Measurements from ENCODE around the gene SYVN1. TPM values are rescaled to one million over a fixed set of nuclear protein-coding genes. Genes with fewer than 3 reads are reported as not detected.

The SYVN1 gene
- total RNA-seq, 1 donor from 2014 or later, result 45.8 TPM

DNA sequence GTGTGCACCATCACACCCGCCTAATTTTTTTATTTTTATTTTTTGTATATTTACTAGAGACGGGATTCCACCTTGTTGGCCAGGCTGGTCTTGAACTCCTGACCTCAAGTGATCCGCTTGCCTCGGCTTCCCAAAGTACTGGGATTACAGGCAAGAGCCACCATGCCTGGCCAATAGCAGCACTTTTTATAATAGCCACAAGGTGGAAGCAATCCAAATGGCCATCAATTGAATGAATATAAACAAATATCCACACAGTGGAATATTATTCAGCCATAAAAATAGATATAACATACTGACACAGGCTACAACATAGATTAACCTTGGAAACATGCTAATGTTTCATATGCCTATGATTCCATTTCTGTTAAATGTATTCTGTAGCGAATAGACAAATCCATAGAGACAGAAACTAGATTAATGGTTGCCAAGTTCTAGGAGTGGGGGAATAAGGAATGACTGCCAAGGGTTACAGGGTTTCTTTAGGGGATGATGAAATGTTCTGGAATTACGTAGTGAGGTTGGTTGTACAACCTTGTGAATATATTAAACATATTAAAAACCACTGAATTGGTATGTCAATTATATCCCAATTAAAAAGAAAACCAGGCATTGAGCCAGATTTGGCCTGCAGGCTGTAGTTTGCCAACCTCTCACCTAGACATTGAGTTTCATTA is 33.5 kb downstream of the SYVN1 start:
- no peaks in the 10 kb centered on the region for H3K9me3 Mint-ChIP-seq
- H3K4me3 Mint-ChIP-seq, result no peak overlapping the region
- intact Hi-C loops (cut with micrococcal nuclease), result no loop called here
- H3K4me1 Mint-ChIP-seq (ENCODE audit: low read depth), result peaks cover 19% of the 10 kb centered on the region
- H3K27me3 Mint-ChIP-seq (ENCODE audit: insufficient read depth), result no peaks in the 10 kb centered on the region
- DNase-seq (ENCODE audit: low spot score), result no peak
- H3K27ac Mint-ChIP-seq, result no peak overlapping the region
- H3K36me3 Mint-ChIP-seq (ENCODE audit: low read depth), result peaks cover 16% of the 10 kb centered on the region

DNA sequence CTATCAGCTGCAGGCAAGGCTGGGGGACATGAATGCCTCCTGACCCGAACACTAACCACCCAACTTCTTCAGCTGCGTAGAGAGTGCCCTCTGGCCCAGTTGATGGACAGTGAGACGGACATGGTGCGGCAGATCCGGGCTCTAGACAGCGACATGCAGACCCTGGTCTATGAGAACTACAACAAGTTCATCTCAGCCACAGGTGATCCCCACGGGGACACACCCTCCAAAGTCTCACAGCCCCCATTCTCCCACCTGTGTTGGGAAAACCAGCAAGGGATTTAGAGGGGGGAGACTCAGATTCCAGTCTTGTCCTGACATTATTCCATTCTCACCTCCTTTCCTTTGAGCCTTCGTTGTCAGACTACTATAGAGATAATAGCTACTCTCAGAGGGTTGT is 37.4 kb downstream of the SYVN1 start:
- H3K27me3 Mint-ChIP-seq (ENCODE audit: insufficient read depth), result no peaks in the 10 kb centered on the region
- peaks cover 11% of the 10 kb centered on the region for H3K4me1 Mint-ChIP-seq (ENCODE audit: low read depth)
- peaks cover 5% of the 10 kb centered on the region for H3K36me3 Mint-ChIP-seq (ENCODE audit: low read depth)
- peak overlapping the region; percentile 91 for H3K4me3 Mint-ChIP-seq
- DNase-seq (ENCODE audit: low spot score), result no peak
- H3K9me3 Mint-ChIP-seq, result no peaks in the 10 kb centered on the region
- intact Hi-C loops (cut with micrococcal nuclease), result loop anchor here (1.0 kb wide), 9 partner anchors 13 to 180 kb away; partner anchors contain the start of genes ARL2, ATG2A, CDCA5 and FAU
- no peak overlapping the region for H3K27ac Mint-ChIP-seq

DNA sequence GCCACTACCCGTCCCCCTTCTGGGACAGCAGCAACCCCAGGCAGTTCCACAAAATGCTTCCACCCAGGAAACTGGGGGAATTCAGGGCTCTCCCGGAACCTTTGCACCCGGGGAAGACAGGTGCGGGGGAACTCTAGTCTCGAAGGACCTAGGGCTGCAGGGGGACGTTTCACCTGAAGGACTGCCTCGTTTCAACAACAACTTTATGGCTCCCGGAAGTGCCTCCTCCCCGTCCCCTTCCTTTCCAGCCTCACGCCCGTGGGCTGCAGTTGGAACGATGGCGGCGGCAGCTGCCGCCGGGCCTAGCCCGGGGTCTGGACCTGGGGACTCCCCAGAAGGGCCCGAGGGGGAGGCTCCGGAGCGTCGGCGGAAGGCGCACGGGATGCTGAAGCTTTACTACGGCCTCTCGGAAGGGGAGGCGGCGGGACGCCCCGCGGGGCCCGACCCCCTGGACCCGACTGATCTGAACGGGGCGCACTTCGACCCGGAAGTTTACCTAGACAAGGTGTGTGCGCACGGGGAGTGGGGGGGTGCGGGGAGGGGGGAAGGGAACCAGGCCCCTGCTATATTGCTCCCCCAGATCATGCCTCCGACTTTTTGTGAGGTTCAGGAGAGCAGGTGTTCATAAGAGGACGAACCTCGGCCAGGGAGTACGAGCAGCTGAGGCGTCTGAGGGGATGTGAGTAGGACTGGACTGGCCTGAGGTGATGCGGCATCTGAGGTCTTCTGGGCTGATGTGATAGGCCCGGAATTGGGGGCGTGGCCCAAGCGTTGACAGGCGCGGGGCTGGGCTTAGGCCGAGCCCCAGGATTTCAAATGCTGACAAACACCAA is 38.1 kb downstream of the SYVN1 start, which contains the start of gene VPS51:
Gene VPS51, plus strand, starts transcription at position 241 of the 833 bp plus-strand sequence. Its CDS starts 37 bp downstream, at position 278.
- Mint-ChIP-seq H3K9me3 (no peaks in the 10 kb centered on the region), H3K4me1 (ENCODE audit: low read depth) (peaks cover 11% of the 10 kb centered on the region), H3K27me3 (ENCODE audit: insufficient read depth) (no peaks in the 10 kb centered on the region), H3K36me3 (ENCODE audit: low read depth) (peaks cover 5% of the 10 kb centered on the region), H3K4me3 (peak within 1 kb of the TSS; percentile 91), H3K27ac (peak within 1 kb of the TSS; percentile 94)
- intact Hi-C loops (cut with micrococcal nuclease), result loop anchor here (1.0 kb wide), 9 partner anchors 12 to 179 kb away; partner anchors contain the start of genes ARL2, ATG2A, CDCA5 and FAU
- DNase-seq (ENCODE audit: low spot score), result peak; percentile 80

DNA sequence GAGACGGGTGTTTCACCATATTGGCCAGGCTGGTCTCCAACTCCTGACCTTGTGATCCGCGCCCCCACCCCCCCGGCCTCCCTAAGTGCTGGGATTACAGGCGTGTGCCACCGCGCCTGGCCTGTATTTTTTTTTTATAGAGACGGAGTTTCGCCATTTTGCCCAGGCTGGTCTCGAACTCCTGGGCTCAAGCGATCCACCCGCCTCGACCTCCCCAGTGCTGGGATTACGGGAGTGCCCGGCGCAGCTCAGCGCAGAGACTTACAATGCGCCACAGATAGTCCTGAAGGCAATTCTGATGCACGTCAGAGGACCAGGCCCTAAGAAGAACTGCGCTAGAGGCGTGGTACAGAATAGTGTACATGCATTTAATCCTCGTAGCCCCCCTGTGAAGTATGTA is 38.9 kb downstream of the SYVN1 start:
- H3K27ac Mint-ChIP-seq, result peak overlapping the region; percentile 94
- peaks cover 5% of the 10 kb centered on the region for H3K36me3 Mint-ChIP-seq (ENCODE audit: low read depth)
- peak overlapping the region; percentile 91 for H3K4me3 Mint-ChIP-seq
- no peak for DNase-seq (ENCODE audit: low spot score)
- H3K9me3 Mint-ChIP-seq, result no peaks in the 10 kb centered on the region
- H3K27me3 Mint-ChIP-seq (ENCODE audit: insufficient read depth), result no peaks in the 10 kb centered on the region
- intact Hi-C loops (cut with micrococcal nuclease), result no loop called here
- H3K4me1 Mint-ChIP-seq (ENCODE audit: low read depth), result peaks cover 11% of the 10 kb centered on the region

DNA sequence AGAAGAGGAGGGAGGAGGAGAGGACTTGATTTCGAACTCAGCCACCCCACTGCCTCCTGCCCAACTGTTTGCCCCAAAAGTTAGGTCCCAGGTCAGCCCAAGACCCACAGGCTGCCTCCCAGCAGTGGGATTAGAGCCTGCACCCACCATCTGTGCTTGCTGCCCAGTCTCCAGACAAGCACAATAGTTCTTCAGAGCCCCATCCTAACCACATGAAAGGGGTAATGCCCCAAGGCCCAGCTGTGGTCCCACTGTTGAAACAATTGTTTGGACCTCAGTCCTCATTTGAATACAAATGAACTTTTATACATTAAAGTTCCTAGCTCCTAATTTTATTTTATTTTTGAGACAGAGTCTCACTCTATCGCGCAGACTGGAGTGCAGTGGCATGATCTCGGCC is 43.7 kb downstream of the SYVN1 start:
- no peaks in the 10 kb centered on the region for H3K9me3 Mint-ChIP-seq
- DNase-seq (ENCODE audit: low spot score), result no peak
- H3K27me3 Mint-ChIP-seq (ENCODE audit: insufficient read depth), result no peaks in the 10 kb centered on the region

DNA sequence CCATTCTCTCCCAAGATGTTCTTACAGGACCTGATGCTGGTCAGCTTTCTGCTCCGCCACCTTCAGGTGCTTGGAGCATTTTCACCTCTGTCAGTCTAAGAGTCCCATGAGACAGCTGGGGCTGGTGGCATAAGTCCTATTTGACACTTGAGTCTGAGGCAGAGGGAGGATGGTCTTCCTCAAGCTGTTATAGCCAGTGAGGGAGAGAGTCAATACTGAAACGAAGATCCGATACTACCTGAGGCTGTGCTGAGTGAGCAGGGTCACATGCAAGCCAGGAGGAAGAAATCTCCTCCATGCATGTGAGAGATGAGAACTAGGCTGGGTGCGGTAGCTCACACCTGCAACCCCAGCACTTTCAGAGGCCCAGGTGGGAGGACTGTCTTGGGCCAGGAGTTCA is 44.7 kb downstream of the SYVN1 start:
- H3K4me3 Mint-ChIP-seq, result no peak overlapping the region
- no peaks in the 10 kb centered on the region for H3K9me3 Mint-ChIP-seq
- no peak for DNase-seq (ENCODE audit: low spot score)
- peaks cover 22% of the 10 kb centered on the region for H3K36me3 Mint-ChIP-seq (ENCODE audit: low read depth)
- peaks cover 13% of the 10 kb centered on the region for H3K4me1 Mint-ChIP-seq (ENCODE audit: low read depth)
- H3K27me3 Mint-ChIP-seq (ENCODE audit: insufficient read depth), result no peaks in the 10 kb centered on the region
- intact Hi-C loops (cut with micrococcal nuclease), result no loop called here
- H3K27ac Mint-ChIP-seq, result no peak overlapping the region

More for the DNA sequence above, 43.7 kb downstream of the SYVN1 start:
- Mint-ChIP-seq H3K4me1 (ENCODE audit: low read depth) (peaks cover 5% of the 10 kb centered on the region), H3K27ac (no peak overlapping the region), H3K36me3 (ENCODE audit: low read depth) (peaks cover 21% of the 10 kb centered on the region), H3K4me3 (no peak overlapping the region)
- intact Hi-C loops (cut with micrococcal nuclease), result no loop called here

DNA sequence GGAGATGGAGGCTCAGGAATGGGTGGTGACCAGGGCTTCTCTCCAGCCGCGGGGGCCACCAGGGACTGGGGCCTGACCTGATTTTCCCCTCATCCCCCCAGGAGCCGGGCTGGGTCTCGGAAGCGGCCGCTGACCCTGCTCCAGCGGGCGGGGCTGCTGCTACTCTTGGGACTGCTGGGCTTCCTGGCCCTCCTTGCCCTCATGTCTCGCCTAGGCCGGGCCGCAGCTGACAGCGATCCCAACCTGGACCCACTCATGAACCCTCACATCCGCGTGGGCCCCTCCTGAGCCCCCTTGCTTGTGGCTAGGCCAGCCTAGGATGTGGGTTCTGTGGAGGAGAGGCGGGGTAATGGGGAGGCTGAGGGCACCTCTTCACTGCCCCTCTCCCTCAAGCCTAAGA is 46.5 kb downstream of the SYVN1 start:
- peaks cover 31% of the 10 kb centered on the region for H3K4me1 Mint-ChIP-seq (ENCODE audit: low read depth)
- intact Hi-C loops (cut with micrococcal nuclease), result no loop called here
- H3K27me3 Mint-ChIP-seq (ENCODE audit: insufficient read depth), result no peaks in the 10 kb centered on the region
- H3K9me3 Mint-ChIP-seq, result no peaks in the 10 kb centered on the region
- H3K36me3 Mint-ChIP-seq (ENCODE audit: low read depth), result peaks cover 26% of the 10 kb centered on the region
- no peak overlapping the region for H3K27ac Mint-ChIP-seq
- no peak for DNase-seq (ENCODE audit: low spot score)
- H3K4me3 Mint-ChIP-seq, result no peak overlapping the region

DNA sequence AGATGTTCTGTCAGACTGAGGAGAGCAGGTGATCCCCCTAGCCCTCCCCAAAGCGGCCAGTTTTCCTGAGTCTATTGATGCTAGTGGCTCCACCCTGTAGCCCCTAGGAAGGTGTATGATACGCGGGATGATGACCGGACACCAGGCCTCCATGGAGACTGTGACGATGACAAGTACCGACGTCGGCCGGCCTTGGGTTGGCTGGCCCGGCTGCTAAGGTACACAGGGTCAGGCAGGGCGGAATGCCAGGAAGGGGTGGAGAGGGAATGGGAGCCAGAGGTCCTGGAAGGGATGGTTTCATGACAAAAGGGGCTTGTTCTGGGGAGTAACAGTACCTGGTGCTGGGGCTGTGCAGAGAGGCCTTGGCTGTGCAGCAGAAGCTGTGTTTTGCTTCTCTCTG is 47.1 kb downstream of the SYVN1 start:
- peaks cover 37% of the 10 kb centered on the region for H3K4me1 Mint-ChIP-seq (ENCODE audit: low read depth)
- intact Hi-C loops (cut with micrococcal nuclease), result no loop called here
- H3K9me3 Mint-ChIP-seq, result no peaks in the 10 kb centered on the region
- DNase-seq (ENCODE audit: low spot score), result no peak
- H3K36me3 Mint-ChIP-seq (ENCODE audit: low read depth), result peaks cover 29% of the 10 kb centered on the region
- no peak overlapping the region for H3K4me3 Mint-ChIP-seq
- no peaks in the 10 kb centered on the region for H3K27me3 Mint-ChIP-seq (ENCODE audit: insufficient read depth)
- no peak overlapping the region for H3K27ac Mint-ChIP-seq

DNA sequence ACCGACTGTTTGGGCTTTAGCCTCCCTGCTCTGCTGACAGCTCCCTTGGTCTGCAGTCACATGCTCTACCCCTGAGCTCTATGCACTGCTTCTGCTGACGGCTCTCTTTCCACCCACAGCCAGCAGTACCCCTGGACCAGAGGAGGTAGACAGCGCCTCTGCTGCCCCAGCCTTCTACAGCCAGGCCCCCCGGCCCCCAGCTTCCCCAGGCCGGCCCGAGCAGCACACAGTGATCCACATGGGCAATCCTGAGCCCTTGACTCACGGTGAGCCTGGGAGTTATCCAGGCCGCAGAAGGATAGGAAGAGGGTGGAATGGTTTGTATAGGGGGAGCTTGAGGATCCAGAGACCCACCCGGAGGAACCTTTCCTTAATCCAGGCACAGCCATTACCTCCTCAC is 47.5 kb downstream of the SYVN1 start:
- intact Hi-C loops (cut with micrococcal nuclease), result no loop called here
- Mint-ChIP-seq H3K9me3 (no peaks in the 10 kb centered on the region), H3K4me1 (ENCODE audit: low read depth) (peaks cover 41% of the 10 kb centered on the region), H3K4me3 (peak overlapping the region; percentile 39), H3K36me3 (ENCODE audit: low read depth) (peaks cover 29% of the 10 kb centered on the region), H3K27me3 (ENCODE audit: insufficient read depth) (no peaks in the 10 kb centered on the region), H3K27ac (no peak overlapping the region)
- no peak for DNase-seq (ENCODE audit: low spot score)

DNA sequence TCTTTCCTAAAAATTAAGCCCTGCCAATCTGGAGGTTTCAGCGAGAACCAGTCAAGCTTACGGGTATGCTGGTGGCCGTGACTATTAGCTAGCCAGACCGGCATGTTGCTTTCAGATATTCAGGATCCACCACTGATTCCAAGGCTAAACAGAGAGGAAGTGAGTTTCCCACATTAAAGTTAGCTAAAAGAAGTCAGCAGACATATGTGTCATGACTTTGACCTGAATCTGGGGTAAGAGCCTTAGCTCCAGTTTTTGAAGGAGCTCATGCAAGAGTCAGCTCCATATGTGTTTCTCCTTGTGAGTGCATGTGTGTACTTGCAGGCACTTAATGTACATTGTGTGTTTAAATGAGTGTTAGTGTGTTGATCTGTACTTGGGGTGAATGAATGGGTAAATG is 48.9 kb downstream of the SYVN1 start:
- peak overlapping the region; percentile 20 for H3K27ac Mint-ChIP-seq
- peaks cover 38% of the 10 kb centered on the region for H3K36me3 Mint-ChIP-seq (ENCODE audit: low read depth)
- no peaks in the 10 kb centered on the region for H3K9me3 Mint-ChIP-seq
- peaks cover 53% of the 10 kb centered on the region for H3K4me1 Mint-ChIP-seq (ENCODE audit: low read depth)
- peak overlapping the region; percentile 98 for H3K4me3 Mint-ChIP-seq
- no peaks in the 10 kb centered on the region for H3K27me3 Mint-ChIP-seq (ENCODE audit: insufficient read depth)
- no peak for DNase-seq (ENCODE audit: low spot score)
- intact Hi-C loops (cut with micrococcal nuclease), result no loop called here

DNA sequence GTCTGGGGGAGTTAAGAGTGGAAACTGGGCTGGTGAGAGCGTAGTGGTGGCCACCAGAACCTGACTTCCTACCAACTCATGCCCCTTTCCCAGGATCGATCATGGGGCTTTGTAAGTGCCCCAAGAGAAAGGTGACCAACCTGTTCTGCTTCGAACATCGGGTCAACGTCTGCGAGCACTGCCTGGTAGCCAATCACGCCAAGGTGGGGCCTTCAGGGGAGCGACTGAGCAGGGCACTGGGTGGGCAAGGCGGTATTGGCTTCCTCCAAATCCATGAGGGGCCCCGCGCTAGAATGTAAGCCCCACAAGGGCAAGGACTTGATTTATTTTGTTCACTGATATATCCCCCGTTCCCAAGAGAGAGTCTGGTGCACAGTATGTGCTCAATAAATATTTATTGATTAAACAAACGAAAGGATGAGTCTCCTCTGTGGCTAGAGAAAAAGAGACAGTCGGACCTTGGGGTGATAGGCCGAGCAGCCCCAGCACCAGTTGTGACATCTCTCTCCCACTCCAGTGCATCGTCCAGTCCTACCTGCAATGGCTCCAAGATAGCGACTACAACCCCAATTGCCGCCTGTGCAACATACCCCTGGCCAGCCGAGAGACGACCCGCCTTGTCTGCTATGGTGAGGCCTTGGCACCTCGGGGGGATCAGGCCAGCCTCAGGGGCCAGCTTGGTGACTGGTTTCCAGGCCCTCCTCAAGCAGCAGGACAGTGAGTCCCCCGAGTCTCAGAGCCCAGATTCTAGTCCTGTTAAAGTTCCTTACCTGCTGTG is 49.5 kb downstream of the SYVN1 start:
- peaks cover 56% of the 10 kb centered on the region for H3K4me1 Mint-ChIP-seq (ENCODE audit: low read depth)
- intact Hi-C loops (cut with micrococcal nuclease), result loop anchor here (1.0 kb wide), 12 partner anchors 12 to 274 kb away; partner anchors contain the start of genes ATG2A, EHD1, FAU and MEN1
- peaks cover 40% of the 10 kb centered on the region for H3K36me3 Mint-ChIP-seq (ENCODE audit: low read depth)
- DNase-seq (ENCODE audit: low spot score), result no peak
- no peaks in the 10 kb centered on the region for H3K27me3 Mint-ChIP-seq (ENCODE audit: insufficient read depth)
- peak overlapping the region; percentile 97 for H3K27ac Mint-ChIP-seq
- H3K4me3 Mint-ChIP-seq, result peak overlapping the region; percentile 98
- H3K9me3 Mint-ChIP-seq, result no peaks in the 10 kb centered on the region

DNA sequence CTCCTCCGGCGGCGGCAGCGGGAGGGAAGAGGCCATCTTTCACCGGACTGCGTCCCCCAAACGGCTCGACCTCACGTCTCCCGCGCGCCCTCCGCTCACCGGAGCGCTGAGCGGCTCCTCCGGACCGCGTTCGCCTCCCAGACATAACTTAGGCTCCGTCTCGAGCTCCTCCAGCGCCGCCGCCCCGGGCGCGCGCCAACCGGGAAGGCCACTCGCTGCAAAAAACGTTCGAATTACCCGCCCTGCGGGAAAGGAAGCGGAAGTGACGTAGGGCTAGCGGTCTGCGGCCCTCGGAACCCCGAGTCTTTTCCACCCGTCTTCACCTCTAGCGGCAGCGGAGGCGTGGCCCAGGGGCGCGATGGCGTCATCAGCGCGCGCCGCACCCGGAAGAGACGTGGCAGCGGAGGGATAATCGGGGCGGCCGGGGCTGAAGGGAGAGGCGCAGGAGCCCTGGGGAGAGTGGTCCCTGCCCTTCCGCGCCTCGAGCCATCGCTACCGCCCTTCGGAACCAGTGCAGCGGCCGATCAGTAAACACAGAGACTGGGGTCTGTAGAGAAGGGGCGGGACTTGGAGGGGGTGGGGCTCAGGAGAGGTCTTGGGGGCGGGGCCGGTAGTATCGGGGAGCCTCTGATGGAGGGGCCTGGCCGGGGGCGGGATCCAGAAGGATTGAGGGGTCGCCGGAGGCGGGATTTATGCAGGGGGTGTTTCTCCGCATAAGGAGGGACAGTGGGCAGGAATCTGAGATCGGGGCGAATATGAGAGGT is 50.3 kb downstream of the SYVN1 start, which contains the start of the genes CDCA5 and ZFPL1:
Gene CDCA5, minus strand, starts transcription at position 207 of the 764 bp plus-strand sequence. Its CDS starts 62 bp downstream, at position 145.
Gene ZFPL1, plus strand, starts transcription at position 389 of the 764 bp plus-strand sequence. CDS start 477 bp downstream, outside the sequence.
- Mint-ChIP-seq H3K4me3 (peak within 1 kb of the TSS; percentile 98), H3K36me3 (ENCODE audit: low read depth) (peaks cover 34% of the 10 kb centered on the region), H3K9me3 (no peaks in the 10 kb centered on the region), H3K27ac (peak within 1 kb of the TSS; percentile 97), H3K4me1 (ENCODE audit: low read depth) (peaks cover 59% of the 10 kb centered on the region), H3K27me3 (ENCODE audit: insufficient read depth) (no peaks in the 10 kb centered on the region)
- DNase-seq (ENCODE audit: low spot score), result peak; percentile 96
- intact Hi-C loops (cut with micrococcal nuclease), result loop anchor here (1.0 kb wide), 12 partner anchors 12 to 274 kb away; partner anchors contain the start of genes ATG2A, EHD1, FAU and MEN1
